Fibroblast of lung (primary cell): ENCODE results near the gene VDAC2.

Experiments
- EZH2 ChIP-seq: IDR thresholded peaks from 2 replicates; pipeline ENCODE4 v1.5.1; 2012; ENCODE audit warnings: low read length, control low read depth, mild to moderate bottlenecking; ENCODE audit errors: missing control alignments
- TF ChIP-seq, protein P1 (sequence below), 2 donors: IDR thresholded peaks in 1 of 2; conservative IDR thresholded peaks in 1 of 2; 1 replicate in 1 of 2; 2 replicates in 1 of 2; pipeline ENCODE4 v1.5.1; 2011 to 2012; ENCODE audit warnings: low read length in 2 of 2, control low read depth in 1 of 2, inconsistent platforms in 1 of 2, low read depth in 1 of 2, mild to moderate bottlenecking in 1 of 2

- TF ChIP-seq, protein P1, sequence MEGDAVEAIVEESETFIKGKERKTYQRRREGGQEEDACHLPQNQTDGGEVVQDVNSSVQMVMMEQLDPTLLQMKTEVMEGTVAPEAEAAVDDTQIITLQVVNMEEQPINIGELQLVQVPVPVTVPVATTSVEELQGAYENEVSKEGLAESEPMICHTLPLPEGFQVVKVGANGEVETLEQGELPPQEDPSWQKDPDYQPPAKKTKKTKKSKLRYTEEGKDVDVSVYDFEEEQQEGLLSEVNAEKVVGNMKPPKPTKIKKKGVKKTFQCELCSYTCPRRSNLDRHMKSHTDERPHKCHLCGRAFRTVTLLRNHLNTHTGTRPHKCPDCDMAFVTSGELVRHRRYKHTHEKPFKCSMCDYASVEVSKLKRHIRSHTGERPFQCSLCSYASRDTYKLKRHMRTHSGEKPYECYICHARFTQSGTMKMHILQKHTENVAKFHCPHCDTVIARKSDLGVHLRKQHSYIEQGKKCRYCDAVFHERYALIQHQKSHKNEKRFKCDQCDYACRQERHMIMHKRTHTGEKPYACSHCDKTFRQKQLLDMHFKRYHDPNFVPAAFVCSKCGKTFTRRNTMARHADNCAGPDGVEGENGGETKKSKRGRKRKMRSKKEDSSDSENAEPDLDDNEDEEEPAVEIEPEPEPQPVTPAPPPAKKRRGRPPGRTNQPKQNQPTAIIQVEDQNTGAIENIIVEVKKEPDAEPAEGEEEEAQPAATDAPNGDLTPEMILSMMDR (conservative IDR thresholded peaks at IDR 0.05 in 1 of 2, IDR thresholded peaks at IDR 0.05 in 1 of 2; ENCODE audit: low read depth in 1 of 2, low read length in 2 of 2): no peak
- no peak for TF ChIP-seq EZH2
These were observed 8.7 kb upstream of the VDAC2 start for GRCh38 chr10:75201793-75202307.
